ENCODE measurements around the gene WDR72.
"Not testable (repeated sequence)": the region's sequence is repeated elsewhere in the genome, so short reads cannot be mapped to it uniquely, and the experiment has no call there.

The WDR72 gene

GRCh38 chr15:53694476-53694874 is 65.0 kb downstream of the WDR72 start:
- H3K27ac ChIP-seq (ENCODE audit: low read length) = no peak overlapping the region
- no peaks in the 10 kb centered on the region for H3K36me3 ChIP-seq (ENCODE audit: control insufficient read depth, low read depth, low read length)
- no peaks in the 10 kb centered on the region for H3K9me3 ChIP-seq (ENCODE audit: control insufficient read depth, low read depth, low read length)
- no peak overlapping the region for H3K4me3 ChIP-seq (ENCODE audit: low read length)
- no peaks in the 10 kb centered on the region for H3K27me3 ChIP-seq (ENCODE audit: control insufficient read depth, insufficient read depth, low read length)
- no peaks in the 10 kb centered on the region for H3K4me1 ChIP-seq (ENCODE audit: control insufficient read depth, low read depth, low read length)
- no peak overlapping the region for H3K9ac ChIP-seq (ENCODE audit: low read length)

DNA sequence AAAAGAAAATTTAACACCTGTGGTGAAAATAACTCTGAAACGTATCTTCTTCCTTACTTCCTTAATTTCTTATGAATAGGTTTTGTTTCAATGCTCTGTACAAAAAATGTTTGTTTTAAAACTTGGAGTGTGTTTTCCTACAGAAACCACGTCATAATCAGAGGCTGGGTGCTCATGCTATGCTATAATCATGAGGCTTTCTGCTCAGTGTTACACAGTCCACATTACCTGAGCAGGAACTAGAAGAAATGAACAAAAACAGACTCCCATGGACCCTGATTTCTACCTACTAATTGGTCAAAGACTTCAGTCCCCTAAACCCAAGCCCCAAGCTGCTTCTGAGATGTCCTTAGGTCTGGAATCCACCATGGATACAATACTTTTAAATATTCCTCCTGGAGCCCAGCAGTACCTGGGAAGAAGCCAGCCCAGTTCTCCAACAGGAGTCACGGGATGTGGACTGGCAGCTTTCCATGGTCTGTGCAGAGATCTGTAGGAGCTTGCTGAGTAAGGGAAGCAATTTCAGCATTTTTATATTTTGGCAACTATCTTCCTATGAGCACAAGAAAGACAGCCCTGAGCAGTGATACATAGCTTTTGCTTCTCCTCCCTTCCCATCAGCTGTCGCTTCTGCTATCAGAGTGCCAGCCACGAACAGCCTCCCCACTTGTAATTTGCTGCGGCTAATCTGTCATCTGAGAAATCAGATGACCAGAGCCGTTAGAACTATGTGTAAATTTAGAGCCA is 65.6 kb downstream of the WDR72 start:
- H3K36me3 ChIP-seq (ENCODE audit: control insufficient read depth, low read depth, low read length) = no peaks in the 10 kb centered on the region
- H3K4me3 ChIP-seq (ENCODE audit: low read length) = no peak overlapping the region
- no peaks in the 10 kb centered on the region for H3K27me3 ChIP-seq (ENCODE audit: control insufficient read depth, insufficient read depth, low read length)
- H3K4me1 ChIP-seq (ENCODE audit: control insufficient read depth, low read depth, low read length) = no peaks in the 10 kb centered on the region
- H3K27ac ChIP-seq (ENCODE audit: low read length) = no peak overlapping the region
- H3K9ac ChIP-seq (ENCODE audit: low read length) = no peak overlapping the region
- H3K9me3 ChIP-seq (ENCODE audit: control insufficient read depth, low read depth, low read length) = no peaks in the 10 kb centered on the region

GRCh38 chr15:53684162-53684561 is 75.3 kb downstream of the WDR72 start:
- not testable (repeated sequence) for H3K9me3 ChIP-seq (ENCODE audit: control insufficient read depth, low read depth, low read length); H3K4me1 ChIP-seq (ENCODE audit: control insufficient read depth, low read depth, low read length); H3K27me3 ChIP-seq (ENCODE audit: control insufficient read depth, insufficient read depth, low read length); H3K27ac ChIP-seq (ENCODE audit: low read length); H3K9ac ChIP-seq (ENCODE audit: low read length); H3K36me3 ChIP-seq (ENCODE audit: control insufficient read depth, low read depth, low read length); H3K4me3 ChIP-seq (ENCODE audit: low read length)

DNA sequence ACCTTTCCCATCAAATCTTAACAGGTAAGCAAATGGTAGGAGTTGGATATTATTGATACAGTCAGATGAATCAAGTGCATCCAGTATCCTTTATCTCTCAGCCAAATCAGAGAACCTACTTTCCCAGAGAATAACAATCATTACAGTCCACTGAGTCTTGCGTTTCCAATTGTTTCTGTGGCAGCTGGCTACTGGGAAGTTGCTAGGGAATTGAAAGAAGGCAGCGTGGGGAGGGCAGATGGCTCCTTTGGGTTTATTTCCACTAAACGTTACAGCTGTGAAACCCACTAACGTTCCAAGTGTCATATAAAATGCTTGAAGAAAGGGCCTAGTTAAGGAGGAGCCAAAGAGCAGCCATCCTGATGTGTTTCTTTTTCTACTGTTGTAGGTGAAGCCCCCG is 78.4 kb downstream of the WDR72 start:
- Histone ChIP-seq H3K9ac (ENCODE audit: low read length) (no peak overlapping the region), H3K9me3 (ENCODE audit: control insufficient read depth, low read depth, low read length) (no peaks in the 10 kb centered on the region), H3K27me3 (ENCODE audit: control insufficient read depth, insufficient read depth, low read length) (no peaks in the 10 kb centered on the region), H3K4me1 (ENCODE audit: control insufficient read depth, low read depth, low read length) (no peaks in the 10 kb centered on the region), H3K4me3 (ENCODE audit: low read length) (no peak overlapping the region), H3K36me3 (ENCODE audit: control insufficient read depth, low read depth, low read length) (no peaks in the 10 kb centered on the region), H3K27ac (ENCODE audit: low read length) (no peak overlapping the region)

DNA sequence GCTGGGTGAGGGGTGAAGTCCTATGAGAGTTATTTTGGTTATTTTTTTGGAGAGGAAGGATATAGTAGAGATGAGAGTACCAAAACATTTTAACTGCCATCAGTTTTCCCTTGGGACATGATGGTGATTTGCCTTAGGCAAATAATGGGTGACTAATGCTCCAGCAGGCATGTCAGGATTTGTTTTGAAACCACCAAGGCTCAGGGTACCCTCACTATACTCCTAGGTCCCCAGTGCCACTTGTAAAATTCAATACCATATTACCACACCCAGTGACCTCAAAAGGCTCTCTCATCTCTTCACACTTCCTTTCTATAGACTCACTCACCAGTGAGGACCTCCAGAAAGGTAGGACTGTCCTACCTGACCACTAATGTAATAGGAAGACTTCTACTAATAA is 83.6 kb downstream of the WDR72 start:
- no peak overlapping the region for H3K27ac ChIP-seq (ENCODE audit: low read length)
- H3K36me3 ChIP-seq (ENCODE audit: control insufficient read depth, low read depth, low read length) = no peaks in the 10 kb centered on the region
- H3K4me3 ChIP-seq (ENCODE audit: low read length) = no peak overlapping the region
- no peaks in the 10 kb centered on the region for H3K27me3 ChIP-seq (ENCODE audit: control insufficient read depth, insufficient read depth, low read length)
- no peak overlapping the region for H3K9ac ChIP-seq (ENCODE audit: low read length)
- no peaks in the 10 kb centered on the region for H3K9me3 ChIP-seq (ENCODE audit: control insufficient read depth, low read depth, low read length)
- H3K4me1 ChIP-seq (ENCODE audit: control insufficient read depth, low read depth, low read length) = no peaks in the 10 kb centered on the region

DNA sequence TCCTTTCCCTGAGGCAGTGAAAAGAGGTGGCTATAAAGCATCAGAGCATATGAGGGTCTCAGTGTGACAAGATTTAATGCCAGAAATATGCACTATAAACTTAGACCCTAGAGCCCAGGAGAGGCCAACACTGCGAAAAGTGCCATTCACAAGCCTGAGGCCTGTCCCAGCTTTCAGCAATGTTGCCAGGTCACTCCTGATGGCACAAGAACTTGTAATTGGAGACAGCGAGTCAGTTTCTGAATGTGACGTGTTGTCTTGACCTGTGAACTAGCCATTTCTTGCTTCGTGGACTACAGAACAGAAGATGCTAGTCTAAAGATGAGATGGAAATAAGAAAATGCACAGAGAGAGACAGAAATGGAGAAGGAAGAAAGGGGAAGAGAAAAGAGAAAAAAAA is 87.9 kb downstream of the WDR72 start:
- Histone ChIP-seq H3K4me1 (ENCODE audit: control insufficient read depth, low read depth, low read length) (no peaks in the 10 kb centered on the region), H3K9ac (ENCODE audit: low read length) (no peak overlapping the region), H3K27ac (ENCODE audit: low read length) (no peak overlapping the region), H3K27me3 (ENCODE audit: control insufficient read depth, insufficient read depth, low read length) (no peaks in the 10 kb centered on the region), H3K4me3 (ENCODE audit: low read length) (no peak overlapping the region), H3K36me3 (ENCODE audit: control insufficient read depth, low read depth, low read length) (no peaks in the 10 kb centered on the region), H3K9me3 (ENCODE audit: control insufficient read depth, low read depth, low read length) (no peaks in the 10 kb centered on the region)

DNA sequence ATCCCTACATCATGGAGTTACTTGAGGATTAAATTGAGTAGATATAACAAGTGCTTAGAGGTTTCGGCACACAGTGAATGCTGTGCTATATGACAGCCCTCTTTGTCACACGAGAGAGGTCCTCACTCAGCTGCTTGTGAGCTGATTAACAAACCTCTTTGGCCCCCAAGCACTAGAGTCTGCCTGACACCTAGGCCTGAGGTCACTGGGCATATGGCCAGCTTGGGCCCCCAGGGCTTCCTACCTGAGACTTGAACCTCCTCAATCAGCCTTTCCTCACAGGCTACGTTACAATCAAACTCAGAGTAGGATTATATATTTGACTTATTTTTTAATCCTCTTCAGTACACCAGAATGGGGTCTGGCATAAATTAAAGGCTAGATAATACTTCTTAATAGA is 88.8 kb downstream of the WDR72 start:
- no peak overlapping the region for H3K4me3 ChIP-seq (ENCODE audit: low read length)
- no peaks in the 10 kb centered on the region for H3K4me1 ChIP-seq (ENCODE audit: control insufficient read depth, low read depth, low read length)
- no peaks in the 10 kb centered on the region for H3K27me3 ChIP-seq (ENCODE audit: control insufficient read depth, insufficient read depth, low read length)
- H3K9me3 ChIP-seq (ENCODE audit: control insufficient read depth, low read depth, low read length) = no peaks in the 10 kb centered on the region
- no peak overlapping the region for H3K27ac ChIP-seq (ENCODE audit: low read length)
- no peak overlapping the region for H3K9ac ChIP-seq (ENCODE audit: low read length)
- H3K36me3 ChIP-seq (ENCODE audit: control insufficient read depth, low read depth, low read length) = no peaks in the 10 kb centered on the region

DNA sequence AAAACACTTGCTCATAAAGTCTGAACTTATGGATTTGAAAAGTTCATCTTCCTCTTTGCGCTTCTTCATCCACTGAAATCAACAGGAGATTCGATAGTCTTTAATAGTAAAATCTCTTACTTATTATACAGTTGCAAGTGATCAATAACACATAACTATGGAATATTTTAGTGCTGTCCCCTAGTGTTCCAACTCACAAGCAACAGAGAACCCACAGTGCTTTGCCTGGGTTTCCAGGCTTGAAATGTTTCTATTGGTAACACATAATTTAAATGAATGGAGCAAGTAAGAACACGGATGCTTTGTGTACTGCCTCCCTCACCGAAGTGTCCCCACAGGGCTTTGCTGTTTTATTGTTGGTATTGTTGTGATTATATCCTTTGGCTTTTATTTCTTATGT is 93.5 kb downstream of the WDR72 start:
- Histone ChIP-seq H3K27ac (ENCODE audit: low read length) (no peak overlapping the region), H3K4me3 (ENCODE audit: low read length) (no peak overlapping the region), H3K9ac (ENCODE audit: low read length) (no peak overlapping the region), H3K36me3 (ENCODE audit: control insufficient read depth, low read depth, low read length) (no peaks in the 10 kb centered on the region), H3K4me1 (ENCODE audit: control insufficient read depth, low read depth, low read length) (no peaks in the 10 kb centered on the region), H3K9me3 (ENCODE audit: control insufficient read depth, low read depth, low read length) (no peaks in the 10 kb centered on the region), H3K27me3 (ENCODE audit: control insufficient read depth, insufficient read depth, low read length) (no peaks in the 10 kb centered on the region)

DNA sequence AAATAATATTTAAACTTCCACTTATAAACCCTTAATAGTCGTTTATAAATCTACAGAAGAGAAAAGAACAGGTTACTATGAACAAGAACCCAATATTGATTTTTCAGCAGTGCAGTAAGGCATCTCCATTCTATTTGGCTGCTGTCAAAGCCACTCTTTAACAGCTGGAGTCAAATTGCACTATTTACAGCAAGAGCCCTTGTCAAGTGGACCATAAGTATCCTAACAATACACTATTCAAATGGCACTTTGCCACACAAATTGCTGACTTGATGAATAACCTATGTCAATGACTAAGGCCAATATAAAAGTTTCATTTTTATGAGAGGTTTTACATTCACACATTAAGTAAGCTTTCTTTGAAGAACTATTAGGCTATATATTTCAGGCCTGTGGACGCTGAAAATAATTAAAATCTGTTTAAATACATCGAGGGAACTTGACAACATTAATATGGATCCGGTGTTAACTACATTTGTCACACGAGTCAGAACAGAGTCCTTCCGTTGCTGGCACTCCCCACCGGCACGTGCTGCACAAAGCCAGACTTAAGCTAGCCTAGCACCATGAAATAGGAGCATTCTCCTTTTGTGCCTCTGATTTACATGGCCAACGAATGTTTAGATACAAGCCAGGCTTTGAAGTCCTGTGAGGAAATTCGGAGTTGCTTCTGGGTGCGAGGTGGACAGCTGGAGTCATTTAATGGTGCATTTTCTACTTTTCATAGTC is 100.5 kb downstream of the WDR72 start:
- no peaks in the 10 kb centered on the region for H3K27me3 ChIP-seq (ENCODE audit: control insufficient read depth, insufficient read depth, low read length)
- no peak overlapping the region for H3K27ac ChIP-seq (ENCODE audit: low read length)
- H3K9me3 ChIP-seq (ENCODE audit: control insufficient read depth, low read depth, low read length) = no peaks in the 10 kb centered on the region
- no peaks in the 10 kb centered on the region for H3K36me3 ChIP-seq (ENCODE audit: control insufficient read depth, low read depth, low read length)
- H3K4me3 ChIP-seq (ENCODE audit: low read length) = no peak overlapping the region
- no peak overlapping the region for H3K9ac ChIP-seq (ENCODE audit: low read length)
- H3K4me1 ChIP-seq (ENCODE audit: control insufficient read depth, low read depth, low read length) = peaks cover 8% of the 10 kb centered on the region

DNA sequence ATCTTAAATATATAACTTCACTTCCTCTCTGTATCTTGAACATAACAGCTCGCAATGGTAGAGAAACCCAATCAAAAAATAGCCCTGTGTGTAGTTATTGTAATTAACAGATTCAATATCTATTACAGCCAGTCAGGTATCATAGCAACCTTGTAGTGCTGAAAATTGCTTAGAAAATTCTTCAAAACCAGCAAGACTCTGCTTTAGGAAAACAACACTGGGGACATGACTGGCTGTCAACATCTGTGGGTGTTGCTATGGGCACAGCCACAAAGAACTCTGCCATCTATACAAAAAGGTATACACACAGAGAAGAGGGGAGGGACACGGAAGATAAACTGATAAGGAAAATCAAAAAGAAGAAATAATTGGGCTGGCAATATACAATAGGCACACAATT is 101.2 kb downstream of the WDR72 start:
- Histone ChIP-seq H3K4me1 (ENCODE audit: control insufficient read depth, low read depth, low read length) (peaks cover 8% of the 10 kb centered on the region), H3K9me3 (ENCODE audit: control insufficient read depth, low read depth, low read length) (no peaks in the 10 kb centered on the region), H3K9ac (ENCODE audit: low read length) (no peak overlapping the region), H3K36me3 (ENCODE audit: control insufficient read depth, low read depth, low read length) (no peaks in the 10 kb centered on the region), H3K4me3 (ENCODE audit: low read length) (no peak overlapping the region), H3K27ac (ENCODE audit: low read length) (no peak overlapping the region), H3K27me3 (ENCODE audit: control insufficient read depth, insufficient read depth, low read length) (no peaks in the 10 kb centered on the region)

- H3K27ac ChIP-seq (ENCODE audit: low read length) = no peak overlapping the region
- no peaks in the 10 kb centered on the region for H3K27me3 ChIP-seq (ENCODE audit: control insufficient read depth, insufficient read depth, low read length)
- no peak overlapping the region for H3K4me3 ChIP-seq (ENCODE audit: low read length)
- no peak overlapping the region for H3K9ac ChIP-seq (ENCODE audit: low read length)
- H3K4me1 ChIP-seq (ENCODE audit: control insufficient read depth, low read depth, low read length) = peaks cover 5% of the 10 kb centered on the region
- H3K9me3 ChIP-seq (ENCODE audit: control insufficient read depth, low read depth, low read length) = no peaks in the 10 kb centered on the region
- no peaks in the 10 kb centered on the region for H3K36me3 ChIP-seq (ENCODE audit: control insufficient read depth, low read depth, low read length)
Observed at GRCh38 chr15:53648934-53649333, 110.5 kb downstream of the WDR72 start.

GRCh38 chr15:53644660-53645059 is 114.8 kb downstream of the WDR72 start:
- Histone ChIP-seq H3K9me3 (ENCODE audit: control insufficient read depth, low read depth, low read length) (no peaks in the 10 kb centered on the region), H3K36me3 (ENCODE audit: control insufficient read depth, low read depth, low read length) (no peaks in the 10 kb centered on the region), H3K27ac (ENCODE audit: low read length) (no peak overlapping the region), H3K9ac (ENCODE audit: low read length) (no peak overlapping the region), H3K27me3 (ENCODE audit: control insufficient read depth, insufficient read depth, low read length) (no peaks in the 10 kb centered on the region), H3K4me3 (ENCODE audit: low read length) (no peak overlapping the region), H3K4me1 (ENCODE audit: control insufficient read depth, low read depth, low read length) (peaks cover 5% of the 10 kb centered on the region)

Data from iPS-18a (cell line).